NOMO-1 treated with DMSO at 0.1 percent for 48 hours (cell line): ENCODE measurements around the gene ZNF766.
"Not testable (repeated sequence)": the region's sequence is repeated elsewhere in the genome, so short reads cannot be mapped to it uniquely, and the experiment has no call there.

Source experiments
- DNase-seq: peaks from one replicate; lab custom pipeline; 2025; ENCODE audit not compliant: unreplicated experiment; lab: John Stamatoyannopoulos, UW

Gene ZNF766

GRCh38 chr19:52269338-52270261, at the start of gene ZNF766:
ZNF766 (plus strand) TSS chr19:52269587; CDS start chr19:52269614, 27 bp downstream.
- DNase-seq = peak; percentile 92

GRCh38 chr19:52219611-52220010, 49.8 kb upstream of the ZNF766 start:
- DNase-seq = no peak

GRCh38 chr19:52221031-52221430, 48.4 kb upstream of the ZNF766 start:
- DNase-seq = no peak

- DNase-seq = no peak
These were observed 47.5 kb upstream of the ZNF766 start for GRCh38 chr19:52221831-52222375.

GRCh38 chr19:52224211-52224610, 45.2 kb upstream of the ZNF766 start:
- no peak for DNase-seq

DNA sequence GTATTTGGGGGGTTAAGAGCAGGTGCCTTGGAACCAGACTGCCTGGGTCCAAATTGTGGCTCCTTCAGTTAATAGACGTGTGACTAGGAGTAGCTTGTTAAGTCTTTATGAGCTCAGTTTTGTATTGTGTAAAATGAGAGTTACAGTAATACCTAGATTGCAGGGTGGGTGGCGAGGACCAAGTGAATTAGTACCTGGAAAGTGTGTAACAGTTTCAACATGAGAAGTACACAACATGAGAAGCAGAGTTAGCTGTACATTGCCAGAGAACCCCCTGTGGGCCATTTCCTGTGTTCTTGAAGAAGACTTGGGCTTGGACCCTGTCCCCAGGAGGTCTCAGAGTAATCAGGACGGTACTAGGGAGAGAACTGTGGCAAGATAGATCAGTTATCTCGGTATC, 42.7 kb upstream of the ZNF766 start:
- no peak for DNase-seq

GRCh38 chr19:52227196-52227940, 42.0 kb upstream of the ZNF766 start:
- no peak for DNase-seq

DNA sequence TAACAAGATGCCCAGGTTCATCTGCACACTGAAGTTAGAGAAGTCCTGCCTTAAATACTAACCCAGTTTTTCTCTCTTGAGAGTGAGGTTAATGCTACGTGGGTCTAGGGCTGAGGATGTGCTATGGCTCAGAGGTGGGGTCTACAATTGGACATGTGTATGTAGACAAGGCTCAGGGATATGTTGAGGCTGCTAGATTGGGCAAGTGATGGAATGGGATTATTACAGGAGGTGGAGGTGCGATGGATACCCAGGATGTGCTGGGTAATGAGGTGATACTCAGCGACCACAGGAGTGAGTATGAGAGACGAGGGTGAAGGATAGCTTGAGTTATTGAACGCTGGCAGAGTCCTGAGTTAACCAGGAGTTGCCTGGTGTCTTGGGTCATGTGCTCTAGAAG, 41.4 kb upstream of the ZNF766 start:
- no peak for DNase-seq

GRCh38 chr19:52229524-52229923, 39.9 kb upstream of the ZNF766 start:
- no peak for DNase-seq

- DNase-seq = no peak
These were observed 38.7 kb upstream of the ZNF766 start for GRCh38 chr19:52230685-52231084.

GRCh38 chr19:52231154-52231910, 38.1 kb upstream of the ZNF766 start:
- DNase-seq = no peak

GRCh38 chr19:52234406-52234805, 35.0 kb upstream of the ZNF766 start:
- no peak for DNase-seq

- DNase-seq = no peak
These were observed 32.2 kb upstream of the ZNF766 start for GRCh38 chr19:52237197-52237596.

DNA sequence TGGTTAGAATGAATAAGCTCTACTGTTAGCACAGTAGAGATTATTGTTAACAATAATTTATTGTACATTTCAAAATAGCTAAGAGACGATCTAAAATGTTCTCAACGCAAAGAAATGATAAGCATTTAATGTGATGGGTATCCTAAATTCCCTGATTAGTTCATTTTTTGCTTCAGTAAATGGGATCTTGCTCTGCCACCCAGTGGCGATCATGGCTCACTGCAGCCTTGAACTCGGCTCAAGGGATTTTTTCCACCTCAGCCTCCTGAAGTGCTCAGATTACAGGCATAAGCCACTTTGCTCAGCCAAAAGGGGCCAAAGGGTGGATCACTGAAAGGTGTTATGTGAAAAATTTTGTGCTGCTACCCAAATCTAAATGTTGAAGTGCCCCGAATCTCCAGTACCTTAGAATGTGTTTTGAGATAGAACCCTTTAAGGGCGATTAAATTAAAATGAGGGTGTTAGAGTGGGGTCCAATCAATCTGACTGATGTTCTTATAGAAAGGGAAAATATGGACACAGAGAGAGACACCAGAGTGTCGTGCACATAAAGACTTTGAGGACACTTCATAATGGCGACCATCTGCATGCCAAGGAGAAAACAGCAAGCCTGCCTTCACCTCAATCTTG, 31.5 kb upstream of the ZNF766 start:
- DNase-seq = peak; percentile 32

- no peak for DNase-seq
These were observed 25.4 kb upstream of the ZNF766 start for GRCh38 chr19:52244021-52244420.

DNA sequence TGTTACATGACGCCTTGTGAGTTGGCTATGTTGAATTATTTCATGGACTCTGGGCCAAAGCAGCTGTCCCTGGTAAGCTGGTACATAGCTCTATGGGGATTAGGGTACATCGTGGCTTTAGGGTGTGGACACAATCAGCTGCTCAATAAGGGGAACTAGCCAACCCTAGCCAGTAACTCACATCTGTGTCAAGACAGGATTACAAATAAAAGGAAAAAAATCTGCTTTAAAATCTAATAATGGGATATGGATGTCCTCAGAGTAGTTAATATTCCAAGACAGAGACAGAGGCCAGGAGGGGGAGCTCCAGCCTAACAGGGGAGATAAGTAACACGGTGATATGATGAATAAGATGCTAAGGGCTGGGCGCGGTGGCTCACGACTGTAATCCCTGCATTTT, 21.1 kb upstream of the ZNF766 start:
- DNase-seq = peak; percentile 41

GRCh38 chr19:52258426-52258825, 11.0 kb upstream of the ZNF766 start:
- no peak for DNase-seq

- DNase-seq = not testable (repeated sequence)
These were observed 3.8 kb upstream of the ZNF766 start for GRCh38 chr19:52265556-52265955.

DNA sequence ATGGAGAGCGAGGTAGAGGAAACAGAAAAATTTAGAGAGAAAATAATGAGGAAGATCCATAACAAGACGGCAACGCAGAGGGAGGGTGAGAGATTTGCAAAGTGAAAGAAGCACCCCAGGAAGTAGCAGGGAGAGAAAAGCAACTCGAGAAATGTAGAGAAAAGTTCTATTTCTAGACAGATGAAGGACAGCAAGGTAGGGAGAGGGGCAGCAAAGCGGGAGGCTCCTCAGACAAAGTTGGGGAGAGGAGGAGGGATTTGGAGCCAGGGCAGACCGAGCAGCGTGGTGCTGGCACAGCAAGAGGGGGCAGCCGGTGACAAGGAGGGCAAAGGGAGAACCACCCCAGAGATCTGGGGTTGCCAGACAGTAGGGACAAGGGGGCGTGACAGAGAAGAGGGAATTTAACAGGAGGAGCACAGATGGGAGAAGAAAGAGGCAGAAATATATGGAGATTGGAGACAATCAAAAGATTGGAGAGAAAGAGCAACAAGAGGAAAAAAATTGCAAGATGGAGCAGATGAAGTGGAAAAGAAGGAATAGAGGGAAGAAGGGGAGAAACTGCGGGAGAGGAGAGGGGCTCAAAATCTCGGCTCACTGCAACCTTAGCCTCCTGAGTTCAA, 989 bp downstream of the ZNF766 start:
- peak; percentile 43 for DNase-seq

GRCh38 chr19:52273301-52273700, 3.9 kb downstream of the ZNF766 start:
- no peak for DNase-seq
